Kidney epithelial cell (primary cell): Measurements from ENCODE around the gene PLAAT5. TPM values are rescaled to one million over a fixed set of nuclear protein-coding genes. Genes with fewer than 3 reads are reported as not detected.
"Not testable (repeated sequence)": the region's sequence is repeated elsewhere in the genome, so short reads cannot be mapped to it uniquely, and the experiment has no call there.

ENCODE experiments used
- DNase-seq: peaks from one replicate; pipeline ENCODE4 v3.0.0-alpha.2; 2010; ENCODE audit warnings: low read depth
- H3K27me3 ChIP-seq: 2 replicates; pipeline ENCODE4 v1.6.0; 2011; ENCODE audit warnings: low read length; ENCODE audit not compliant: control insufficient read depth, insufficient read depth
- H3K36me3 ChIP-seq: 2 replicates; pipeline ENCODE4 v1.5.1; 2011; ENCODE audit warnings: low read length; ENCODE audit not compliant: control insufficient read depth, insufficient read depth
- H3K4me3 ChIP-seq: 2 replicates; pipeline ENCODE4 v1.5.1; 2011; ENCODE audit warnings: low read depth, mild to moderate bottlenecking, control low read depth, low read length
- total RNA-seq: library from RNA; depleted of rRNA; stranded (reverse); fragments of >200 nt; gene quantifications from 2 replicates; pipeline ENCODE4 v1.2.3, GENCODE V29; 2015
- TF ChIP-seq, protein P1 (sequence below): IDR thresholded peaks from 2 replicates; pipeline ENCODE4 v1.5.1; 2011; ENCODE audit warnings: mild to moderate bottlenecking, moderate library complexity, low read length, control low read depth, inconsistent platforms; ENCODE audit not compliant: insufficient read depth, poor library complexity, severe bottlenecking

The PLAAT5 gene
- total RNA-seq, 1 donor from 2014 or later, result 0.17 TPM

DNA sequence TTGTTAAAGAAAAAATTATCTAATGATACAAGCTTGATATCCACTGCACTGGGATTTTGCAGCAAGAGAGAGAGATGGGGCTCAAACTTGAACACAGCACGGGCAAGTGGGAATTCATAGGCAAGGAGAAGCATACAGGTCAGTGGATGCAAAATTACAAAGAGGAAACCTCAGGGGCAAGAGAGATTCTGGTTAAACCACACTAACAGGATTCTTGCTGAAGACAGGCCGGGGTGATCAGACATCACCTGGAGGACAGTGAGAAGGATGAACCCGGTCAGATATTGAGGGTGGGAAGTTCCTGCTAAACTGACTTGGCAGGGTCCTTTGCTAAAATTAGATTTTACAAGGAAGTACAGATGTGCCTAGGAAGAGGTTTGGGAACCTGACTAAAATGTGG is 43.1 kb upstream of the PLAAT5 start:
- DNase-seq, result no peak
- Histone ChIP-seq H3K4me3 (no peak overlapping the region), H3K27me3 (no peaks in the 10 kb centered on the region), H3K36me3 (peaks cover 2% of the 10 kb centered on the region)
- TF ChIP-seq, protein P1, sequence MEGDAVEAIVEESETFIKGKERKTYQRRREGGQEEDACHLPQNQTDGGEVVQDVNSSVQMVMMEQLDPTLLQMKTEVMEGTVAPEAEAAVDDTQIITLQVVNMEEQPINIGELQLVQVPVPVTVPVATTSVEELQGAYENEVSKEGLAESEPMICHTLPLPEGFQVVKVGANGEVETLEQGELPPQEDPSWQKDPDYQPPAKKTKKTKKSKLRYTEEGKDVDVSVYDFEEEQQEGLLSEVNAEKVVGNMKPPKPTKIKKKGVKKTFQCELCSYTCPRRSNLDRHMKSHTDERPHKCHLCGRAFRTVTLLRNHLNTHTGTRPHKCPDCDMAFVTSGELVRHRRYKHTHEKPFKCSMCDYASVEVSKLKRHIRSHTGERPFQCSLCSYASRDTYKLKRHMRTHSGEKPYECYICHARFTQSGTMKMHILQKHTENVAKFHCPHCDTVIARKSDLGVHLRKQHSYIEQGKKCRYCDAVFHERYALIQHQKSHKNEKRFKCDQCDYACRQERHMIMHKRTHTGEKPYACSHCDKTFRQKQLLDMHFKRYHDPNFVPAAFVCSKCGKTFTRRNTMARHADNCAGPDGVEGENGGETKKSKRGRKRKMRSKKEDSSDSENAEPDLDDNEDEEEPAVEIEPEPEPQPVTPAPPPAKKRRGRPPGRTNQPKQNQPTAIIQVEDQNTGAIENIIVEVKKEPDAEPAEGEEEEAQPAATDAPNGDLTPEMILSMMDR, result no peak

DNA sequence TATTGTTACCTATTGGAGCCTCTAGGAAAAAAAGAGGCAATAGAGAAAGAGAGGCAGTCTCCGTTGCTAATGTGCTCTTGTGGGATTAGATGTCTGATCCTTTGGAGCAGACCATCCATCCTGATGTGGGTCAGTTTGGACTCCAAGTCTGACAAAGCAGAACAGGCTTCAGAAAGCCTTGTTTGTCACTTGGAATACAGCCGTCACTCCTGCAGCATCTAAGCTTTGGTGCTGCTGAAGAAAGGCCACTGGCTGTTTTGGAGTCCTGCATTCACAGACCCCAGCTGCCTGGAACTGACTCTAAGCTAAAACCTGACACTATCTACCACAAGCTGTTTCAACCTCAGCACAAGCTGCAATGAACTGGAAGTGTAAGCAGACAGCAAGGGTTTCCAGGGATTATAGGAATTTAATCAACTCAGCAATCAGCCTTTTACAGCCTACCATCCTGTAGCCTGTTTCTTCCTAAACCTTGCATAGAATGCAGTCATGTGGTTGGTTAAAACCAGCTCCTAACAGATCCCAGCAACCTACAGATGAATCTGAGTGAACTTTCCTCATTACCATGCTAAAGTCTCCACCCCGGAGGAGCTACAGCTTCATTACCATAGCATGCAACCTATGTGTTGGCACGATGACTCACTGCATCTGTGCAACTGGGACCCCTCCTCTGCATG is 42.0 kb upstream of the PLAAT5 start:
- H3K4me3 ChIP-seq, result no peak overlapping the region
- H3K36me3 ChIP-seq, result no peaks in the 10 kb centered on the region
- no peak for DNase-seq
- no peaks in the 10 kb centered on the region for H3K27me3 ChIP-seq
- TF ChIP-seq, protein P1, result no peak

DNA sequence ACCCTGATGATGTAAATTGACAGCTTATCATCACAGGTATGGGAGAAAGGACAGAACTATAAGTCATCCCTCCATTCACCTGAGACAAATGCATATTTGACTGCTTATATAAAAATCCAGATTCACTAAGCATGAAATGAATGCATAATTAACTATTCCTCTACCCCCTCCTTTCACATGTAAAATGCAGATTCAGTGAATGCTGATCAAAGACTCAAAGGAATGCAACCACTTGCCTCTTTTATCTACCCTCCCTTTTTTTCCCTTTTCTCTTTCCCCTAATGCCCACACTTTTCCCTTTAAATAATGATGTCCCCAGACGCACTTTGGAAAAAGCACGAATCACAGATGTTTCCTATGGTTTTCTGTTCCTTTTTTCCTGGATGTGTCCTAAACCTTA is 41.1 kb upstream of the PLAAT5 start:
- Histone ChIP-seq H3K4me3 (no peak overlapping the region), H3K36me3 (no peaks in the 10 kb centered on the region), H3K27me3 (no peaks in the 10 kb centered on the region)
- TF ChIP-seq, protein P1, result no peak
- DNase-seq, result no peak

- not testable (repeated sequence) for H3K27me3 ChIP-seq, H3K4me3 ChIP-seq, H3K36me3 ChIP-seq
- peak; percentile 84 for DNase-seq
These were observed 40.3 kb upstream of the PLAAT5 start for GRCh38 chr11:63531074-63531792.

GRCh38 chr11:63530021-63530420 is 39.1 kb upstream of the PLAAT5 start:
- no peak for DNase-seq
- Histone ChIP-seq H3K4me3 (no peak overlapping the region), H3K36me3 (no peaks in the 10 kb centered on the region), H3K27me3 (no peaks in the 10 kb centered on the region)
- TF ChIP-seq, protein P1, result no peak

GRCh38 chr11:63529373-63529772 is 38.4 kb upstream of the PLAAT5 start:
- H3K4me3 ChIP-seq, H3K36me3 ChIP-seq, DNase-seq, H3K27me3 ChIP-seq: not testable (repeated sequence)

DNA sequence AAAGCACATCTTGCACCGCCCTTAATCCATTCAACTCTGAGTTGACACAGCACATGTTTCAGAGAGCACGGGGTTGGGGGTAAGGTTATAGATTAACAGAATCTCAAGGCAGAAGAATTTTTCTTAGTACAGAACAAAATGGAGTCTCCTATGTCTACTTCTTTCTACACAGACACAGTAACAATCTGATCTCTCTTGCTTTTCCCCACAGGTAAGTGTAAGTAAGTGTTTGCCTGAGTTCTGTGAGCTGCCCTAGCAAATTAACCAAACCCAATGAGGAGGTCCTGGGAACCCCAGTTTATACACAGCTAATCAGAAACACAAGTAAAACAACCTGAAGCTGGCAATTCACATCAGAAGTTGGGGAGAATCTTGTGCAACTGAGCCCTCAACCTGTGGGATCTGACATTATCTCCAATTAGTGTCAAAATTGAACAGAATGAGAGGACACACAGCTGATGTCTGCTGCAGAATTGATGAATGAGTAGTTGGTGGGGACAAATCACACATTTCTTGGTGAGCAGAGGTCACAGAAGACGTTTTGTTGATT is 37.8 kb upstream of the PLAAT5 start:
- H3K27me3 ChIP-seq, DNase-seq, H3K36me3 ChIP-seq, H3K4me3 ChIP-seq: not testable (repeated sequence)

DNA sequence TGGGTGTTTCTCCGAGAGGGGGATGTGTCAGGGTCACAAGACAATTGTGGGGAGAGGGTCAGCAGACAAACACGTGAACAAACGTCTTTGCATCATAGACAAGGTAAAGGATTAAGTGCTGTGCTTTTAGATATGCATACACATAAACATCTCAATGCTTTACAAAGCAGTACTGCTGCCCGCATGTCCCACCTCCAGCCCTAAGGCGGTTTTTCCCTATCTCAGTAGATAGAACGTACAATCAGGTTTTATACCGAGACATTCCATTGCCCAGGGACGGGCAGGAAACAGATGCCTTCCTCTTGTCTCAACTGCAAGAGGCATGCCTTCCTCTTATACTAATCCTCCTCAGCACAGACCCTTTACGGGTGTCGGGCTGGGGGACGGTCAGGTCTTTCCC is 37.2 kb upstream of the PLAAT5 start:
- DNase-seq, H3K36me3 ChIP-seq, H3K27me3 ChIP-seq, H3K4me3 ChIP-seq: not testable (repeated sequence)
